B cell (primary cell): ENCODE data around the gene NPFF. TPM values are rescaled to one million over a fixed set of nuclear protein-coding genes. Genes with fewer than 3 reads are reported as not detected.

ENCODE experiments used
- ATAC-seq: fragments of 200-7000 bp; cut with Tn5 transposase; one replicate; pipeline ENCODE4 v1.10.0; 2021; ENCODE audit warnings: low read depth, mild to moderate bottlenecking, moderate number of reproducible peaks, moderate library complexity
- CTCF ChIA-PET: fragments of 350-600 bp; sonication (Branson Sonifier 250); formaldehyde crosslinking; loops from one replicate; lab custom pipeline; 2021; ENCODE audit warnings: antibody characterized with exemption, inconsistent platforms; lab: Charles Lee
- POLR2A ChIA-PET: fragments of 350-600 bp; sonication (Branson Sonifier 250); formaldehyde crosslinking; loops from one replicate; lab custom pipeline; 2021; ENCODE audit warnings: antibody characterized with exemption; lab: Charles Lee
- DNase-seq: peaks from one replicate; pipeline ENCODE4 v3.0.0; 2013
- H2AFZ ChIP-seq: 2 replicates; pipeline ENCODE4 v1.6.1; 2012; ENCODE audit warnings: mild to moderate bottlenecking, low read depth, low read length; ENCODE audit not compliant: insufficient read depth, poor library complexity, severe bottlenecking
- H3K27ac ChIP-seq, 2 donors: 1 replicate in 1 of 2; 2 replicates in 1 of 2; pipeline ENCODE4 v1.5.1; 2012 to 2013; ENCODE audit warnings: low read length in 2 of 2, mild to moderate bottlenecking in 2 of 2, moderate library complexity in 1 of 2
- H3K27me3 ChIP-seq, 4 experiments: fragments of 200-600 bp in 1 of 4; sonication (generic) in 1 of 4; replicated peaks in 1 of 4; 1 replicate in 2 of 4; 2 replicates in 2 of 4; pipeline versions ENCODE4 v1.6.1 to v1.7.0; 2013 to 2016; ENCODE audit warnings: low read length in 3 of 4, mild to moderate bottlenecking in 2 of 4, mixed read lengths in 1 of 4, moderate library complexity in 1 of 4; ENCODE audit not compliant: insufficient read depth in 4 of 4, control insufficient read depth in 3 of 4; ENCODE audit errors: control extremely low read depth in 1 of 4
- H3K36me3 ChIP-seq, 2 experiments: replicated peaks in 1 of 2; 1 replicate in 1 of 2; 2 replicates in 1 of 2; pipeline versions ENCODE4 v1.6.1 to v1.7.1; 2013; ENCODE audit warnings: low read length in 1 of 2; ENCODE audit not compliant: insufficient read depth in 2 of 2, control insufficient read depth in 1 of 2; ENCODE audit errors: control extremely low read depth in 1 of 2, extremely low read depth in 1 of 2
- H3K4me1 ChIP-seq, 2 donors: fragments of 200-600 bp in 1 of 2; sonication (generic) in 1 of 2; 1 replicate in 1 of 2; 2 replicates in 1 of 2; pipeline versions ENCODE4 v1.5.1 to v1.6.1; 2013 to 2017; ENCODE audit warnings: low read length in 2 of 2; ENCODE audit not compliant: control insufficient read depth in 2 of 2, insufficient read depth in 2 of 2
- H3K4me2 ChIP-seq: replicated peaks from 2 replicates; pipeline ENCODE3; 2012; ENCODE audit warnings: mild to moderate bottlenecking, low read depth, low read length; ENCODE audit not compliant: poor library complexity, severe bottlenecking
- H3K4me3 ChIP-seq, 5 experiments: fragments of 200-600 bp in 1 of 5; sonication (generic) in 1 of 5; 1 replicate in 3 of 5; 2 replicates in 2 of 5; pipeline versions ENCODE4 v1.5.1 to v1.7.0; 2011 to 2016; ENCODE audit warnings: low read length in 4 of 5, mild to moderate bottlenecking in 4 of 5, low read depth in 2 of 5, control low read depth in 1 of 5, moderate library complexity in 1 of 5; ENCODE audit not compliant: insufficient read depth in 1 of 5; ENCODE audit errors: control extremely low read depth in 1 of 5, extremely low read depth in 1 of 5
- H3K79me2 ChIP-seq: fragments of 200-600 bp; sonication (generic); one replicate; pipeline ENCODE4 v1.6.0; 2016; ENCODE audit warnings: low read length; ENCODE audit not compliant: control insufficient read depth, insufficient read depth
- H3K9ac ChIP-seq: fragments of 200-600 bp; sonication (generic); 2 replicates; pipeline ENCODE4 v1.6.1; 2017; ENCODE audit warnings: mild to moderate bottlenecking, low read length, moderate library complexity
- H3K9me3 ChIP-seq, 3 donors: one replicate each; pipeline versions ENCODE4 v1.6.1 to v1.7.1; 2013; ENCODE audit warnings: low read length in 2 of 3; ENCODE audit not compliant: control insufficient read depth in 2 of 3, insufficient read depth in 1 of 3; ENCODE audit errors: control extremely low read depth in 1 of 3
- H4K20me1 ChIP-seq: 2 replicates; pipeline ENCODE4 v1.6.0; 2012; ENCODE audit warnings: mild to moderate bottlenecking, low read length; ENCODE audit not compliant: insufficient read depth, control insufficient read depth, poor library complexity, severe bottlenecking
- H3K27ac Mint-ChIP-seq: one replicate; pipeline ENCODE4 v1.8.0; 2021; ENCODE audit warnings: mixed read lengths
- H3K27me3 Mint-ChIP-seq: one replicate; pipeline ENCODE4 v1.8.0; 2021; ENCODE audit warnings: mixed read lengths
- H3K4me1 Mint-ChIP-seq: one replicate; pipeline ENCODE4 v1.8.0; 2021; ENCODE audit warnings: mixed read lengths
- H3K4me3 Mint-ChIP-seq: one replicate; pipeline ENCODE4 v1.8.0; 2021; ENCODE audit warnings: mixed read lengths
- H3K9me3 Mint-ChIP-seq: one replicate; pipeline ENCODE4 v1.8.0; 2022; ENCODE audit warnings: mixed read lengths; ENCODE audit not compliant: insufficient read depth
- CTCF ChIP-seq: fragments of 200-600 bp; IDR thresholded peaks from one replicate; pipeline ENCODE4 v1.8.0; 2022; ENCODE audit warnings: antibody characterized with exemption, mild to moderate bottlenecking
- EZH2 ChIP-seq: IDR thresholded peaks from 2 replicates; pipeline ENCODE4 v1.6.1; 2012; ENCODE audit warnings: borderline replicate concordance, low read depth, mild to moderate bottlenecking, moderate library complexity, low read length; ENCODE audit not compliant: insufficient read depth, poor library complexity, severe bottlenecking
- WGBS: methylation state at CpG from one replicate; pipeline ENCODE4 v1.1.5; 2013; ENCODE audit warnings: missing lambda C conversion rate; ENCODE audit not compliant: insufficient coverage; 5-methylcytosine and 5-hydroxymethylcytosine counted together
- intact Hi-C: fragments of 100-400 bp; cut with micrococcal nuclease; formaldehyde crosslinking; loops from one replicate; pipeline ENCODE4 v1.10.0; 2022
- polyA plus RNA-seq: library from polyadenylated mRNA; depleted of rRNA; stranded (reverse); fragments of >200 nt; gene quantifications from 2 replicates; pipeline ENCODE4 v1.2.3, GENCODE V29; 2012
- total RNA-seq, 2 donors: library from RNA; stranded (reverse); fragments of 120-200 nt in 1 of 2; gene quantifications; 1 replicate in 1 of 2; 2 replicates in 1 of 2; pipeline versions ENCODE4 v1.2.3 to v1.2.4, GENCODE V29; 2013 to 2022

NPFF gene
- total and polyA plus RNA-seq, 2 donors (not counting 1 experiment from before 2014, with no cell fraction given), result 0.34 TPM; not detected in 1

DNA sequence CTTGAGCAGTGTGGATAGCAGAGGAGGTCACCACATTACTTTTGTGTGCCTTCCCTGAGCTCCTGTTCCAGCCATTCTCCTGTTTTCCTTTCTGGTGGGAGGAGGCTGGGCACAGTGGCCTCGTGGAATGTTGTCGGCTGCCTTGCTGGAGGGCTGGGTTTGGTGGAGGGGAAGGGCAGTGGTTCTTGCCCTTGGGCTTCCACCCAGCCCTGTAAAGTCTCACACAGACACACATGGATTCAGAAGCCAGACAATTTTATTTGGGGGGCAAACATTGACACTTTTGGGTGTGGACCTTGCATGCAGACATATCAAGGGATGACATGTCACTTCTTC is 866 bp downstream of the NPFF start:
- no peak overlapping the region for H3K4me3 ChIP-seq
- no peaks in the 10 kb centered on the region for H3K9me3 Mint-ChIP-seq
- no peak overlapping the region for H3K4me2 ChIP-seq
- H4K20me1 ChIP-seq, result no peaks in the 10 kb centered on the region
- peaks cover 18% of the 10 kb centered on the region for H3K4me1 Mint-ChIP-seq
- H3K79me2 ChIP-seq, result peaks cover 21% of the 10 kb centered on the region
- H3K27me3 Mint-ChIP-seq, result no peaks in the 10 kb centered on the region
- peaks cover 0 to 5% (median 0%) of the 10 kb centered on the region in 3 donors for H3K9me3 ChIP-seq
- ChIA-PET POLR2A (interaction anchor here (1.8 kb wide), 1 partner anchor 56 kb away, joined by 3 read pairs; no protein-coding TSS in a partner anchor), CTCF (interaction anchor here (1.4 to 1.6 kb wide), 2 partner anchors 154 to 179 kb away, joined by 4 read pairs; no protein-coding TSS in a partner anchor)
- H3K4me3 Mint-ChIP-seq, result no peak overlapping the region
- DNase-seq, result no peak
- H3K9ac ChIP-seq, result no peak overlapping the region
- peaks cover 0 to 29% of the 10 kb centered on the region in 2 experiments for H3K36me3 ChIP-seq
- H3K4me1 ChIP-seq, result peaks cover 14 to 17% of the 10 kb centered on the region in 2 donors
- H3K27ac Mint-ChIP-seq, result no peak overlapping the region
- ATAC-seq, result no peak
- H3K27ac ChIP-seq, result no peak overlapping the region
- TF ChIP-seq EZH2, result no peak
- no peak for TF ChIP-seq CTCF
- H2AFZ ChIP-seq, result no peak overlapping the region
- no CpG with 5 or more reads among the region's 2 CpGs for WGBS
- no peaks in the 10 kb centered on the region for H3K27me3 ChIP-seq
- intact Hi-C loops, result loop anchor here (5.0 kb wide), 1 partner anchor 34 kb away; no protein-coding TSS in a partner anchor
